ENCODE data around the gene TRIM15.

GRCh38 chr6:30154061-30154460 lies 9.3 kb upstream of the TRIM15 start:
- no peak for TF ChIP-seq POLR2AphosphoS5 (IDR thresholded peaks at IDR 0.05; ENCODE audit: insufficient read depth, low read depth, low read length)
- TF ChIP-seq CTCF (IDR thresholded peaks at IDR 0.05; ENCODE audit: extremely low read depth in 1 of 2, insufficient read depth in 1 of 2, low read depth in 1 of 2, low read length in 2 of 2), result no peak
- no peak for TF ChIP-seq POLR2A (IDR thresholded peaks at IDR 0.05; ENCODE audit: low read depth, low read length)
- TF ChIP-seq GATA2 (IDR thresholded peaks at IDR 0.05; ENCODE audit: insufficient read depth, insufficient read length, low read depth, low read length), result no peak
- no peak for TF ChIP-seq JUN (IDR thresholded peaks at IDR 0.05; ENCODE audit: borderline replicate concordance, insufficient read depth, insufficient read length, low read depth)
- TF ChIP-seq MAX (IDR thresholded peaks at IDR 0.05; ENCODE audit: insufficient read depth, insufficient read length), result no peak
- TF ChIP-seq EZH2 (IDR thresholded peaks at IDR 0.05; ENCODE audit: borderline replicate concordance, low read depth, low read length, severe bottlenecking), result no peak
- TF ChIP-seq FOS (IDR thresholded peaks at IDR 0.05; ENCODE audit: borderline replicate concordance, insufficient read depth, low read length), result no peak
- no peak for TF ChIP-seq MYC (IDR thresholded peaks at IDR 0.05; ENCODE audit: low read depth, low read length)

All from endothelial cell of umbilical vein (primary cell).